ENCODE data around the gene C6orf15. TPM values are rescaled to one million over a fixed set of nuclear protein-coding genes. Genes with fewer than 3 reads are reported as not detected.

Gene C6orf15
- total and polyA plus RNA-seq, 2 donors (not counting 3 experiments of a cell fraction or from before 2014, with no cell fraction given): not detected

DNA sequence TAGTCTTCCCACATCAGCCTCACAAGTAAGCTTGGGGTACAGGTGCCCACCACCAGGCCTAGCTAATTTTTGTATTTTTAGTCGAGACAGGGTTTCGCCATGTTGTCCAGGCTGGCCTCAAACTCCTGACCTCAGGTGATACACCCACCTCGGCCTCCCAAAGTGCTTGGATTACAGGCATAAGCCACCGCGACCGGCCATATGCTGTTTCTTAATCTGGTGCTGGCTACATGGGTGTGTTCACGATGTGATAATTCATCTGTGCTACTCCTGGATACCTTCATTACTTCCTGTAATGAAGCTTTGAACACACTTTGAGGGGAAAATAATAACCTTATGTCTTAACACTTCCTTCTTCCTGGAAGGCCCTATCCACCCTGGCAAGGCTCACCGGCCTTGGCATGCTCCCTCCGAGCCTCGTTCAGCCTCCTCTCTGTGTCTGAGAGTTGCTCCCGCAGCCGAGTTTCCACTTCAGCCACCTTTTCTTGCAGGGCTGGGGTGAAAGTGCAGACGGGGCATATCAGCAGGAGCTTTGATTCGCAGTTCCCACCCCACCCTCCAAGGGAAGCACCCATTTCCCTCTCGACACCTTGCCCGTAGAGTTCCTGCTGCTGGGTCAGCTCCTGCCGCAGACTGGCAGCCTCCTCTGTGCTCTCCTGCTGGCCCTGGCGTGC is 32.1 kb upstream of the C6orf15 start:
- no peaks in the 10 kb centered on the region for H4K20me1 ChIP-seq (replicated peaks; ENCODE audit: control insufficient read depth, extremely low read depth, insufficient read depth, low read length)
- H3K79me2 ChIP-seq (ENCODE audit: control insufficient read depth, insufficient read depth, low read length): no peaks in the 10 kb centered on the region
- no peak for FAIRE-seq
- H3K36me3 ChIP-seq (ENCODE audit: control insufficient read depth in 2 of 2, extremely low read depth in 1 of 2, insufficient read depth in 2 of 2, low read length in 2 of 2): peaks cover 0 to 11% of the 10 kb centered on the region in 2 experiments
- no peak overlapping the region for H3K9ac ChIP-seq (replicated peaks; ENCODE audit: extremely low read depth, insufficient read depth, low read length)
- H3K4me1 ChIP-seq (ENCODE audit: control insufficient read depth, extremely low read depth, insufficient read depth, low read length): peaks cover 7% of the 10 kb centered on the region
- POLR2A ChIA-PET: interaction anchor here (0.6 kb wide), 1 partner anchor 47 kb away, joined by 5 read pairs; no protein-coding TSS in a partner anchor
- intact Hi-C loops (cut with micrococcal nuclease) (no loop called here), dilution Hi-C loops (cut with MboI; ENCODE audit: extremely low pct_ligation_motif_present, low sequenced_read_pairs) (no loop called here)
- no peaks in the 10 kb centered on the region for H3K9me1 ChIP-seq (replicated peaks; ENCODE audit: control insufficient read depth, extremely low read depth, insufficient read depth, low read length)
- no peak overlapping the region for H3K4me2 ChIP-seq (ENCODE audit: insufficient read depth, low read length)
- no peak for DNase-seq (ENCODE audit: low read depth, low spot score)
- no peak overlapping the region for H2AFZ ChIP-seq (ENCODE audit: low read depth, low read length)
- H3K9me3 ChIP-seq (replicated peaks; ENCODE audit: control insufficient read depth, insufficient read depth, low read length): no peaks in the 10 kb centered on the region
- H3K27ac ChIP-seq (ENCODE audit: insufficient read depth, low read depth, low read length): no peak overlapping the region
- no TSS peak for BruUV-seq (replicated peaks)
- H3K27me3 ChIP-seq (ENCODE audit: control insufficient read depth in 2 of 2, insufficient read depth in 2 of 2, low read length in 2 of 2): no peaks in the 10 kb centered on the region
- CTCF ChIA-PET: interaction anchor here (1.6 kb wide), 1 partner anchor 48 kb away, joined by 6 read pairs; no protein-coding TSS in a partner anchor
- H3K4me3 ChIP-seq (replicated peaks in 1 of 3; ENCODE audit: insufficient read depth in 1 of 3, low read depth in 1 of 3, low read length in 3 of 3): no peak overlapping the region
- TF ChIP-seq CTCF (IDR thresholded peaks at IDR 0.05; ENCODE audit: extremely low read depth in 1 of 2, insufficient read depth in 1 of 2, low read depth in 1 of 2, low read length in 2 of 2) (no peak), POLR2A (IDR thresholded peaks at IDR 0.05; ENCODE audit: low read depth, low read length) (no peak), JUN (IDR thresholded peaks at IDR 0.05; ENCODE audit: borderline replicate concordance, insufficient read depth, insufficient read length, low read depth) (no peak), EZH2 (IDR thresholded peaks at IDR 0.05; ENCODE audit: borderline replicate concordance, low read depth, low read length, severe bottlenecking) (no peak), MAX (IDR thresholded peaks at IDR 0.05; ENCODE audit: insufficient read depth, insufficient read length) (no peak), MYC (IDR thresholded peaks at IDR 0.05; ENCODE audit: low read depth, low read length) (no peak), POLR2AphosphoS5 (IDR thresholded peaks at IDR 0.05; ENCODE audit: insufficient read depth, low read depth, low read length) (no peak), GATA2 (IDR thresholded peaks at IDR 0.05; ENCODE audit: insufficient read depth, insufficient read length, low read depth, low read length) (no peak), FOS (IDR thresholded peaks at IDR 0.05; ENCODE audit: borderline replicate concordance, insufficient read depth, low read length) (no peak)

All from endothelial cell of umbilical vein (primary cell).